Measurements from ENCODE around the gene PDIA5.

- TF ChIP-seq POLR2AphosphoS5 (IDR thresholded peaks at IDR 0.05; ENCODE audit: low read depth, low read length) (no peak), SIN3A (IDR thresholded peaks at IDR 0.05; ENCODE audit: borderline replicate concordance, insufficient read depth, low read length) (no peak), TAF1 (IDR thresholded peaks at IDR 0.05; ENCODE audit: borderline replicate concordance, insufficient read depth, low read length) (no peak), FOXP2 (optimal IDR thresholded peaks at IDR 0.05; ENCODE audit: borderline replicate concordance, extremely low read depth, extremely low read length, insufficient read depth) (no peak)
- TF ChIP-seq, protein P1, sequence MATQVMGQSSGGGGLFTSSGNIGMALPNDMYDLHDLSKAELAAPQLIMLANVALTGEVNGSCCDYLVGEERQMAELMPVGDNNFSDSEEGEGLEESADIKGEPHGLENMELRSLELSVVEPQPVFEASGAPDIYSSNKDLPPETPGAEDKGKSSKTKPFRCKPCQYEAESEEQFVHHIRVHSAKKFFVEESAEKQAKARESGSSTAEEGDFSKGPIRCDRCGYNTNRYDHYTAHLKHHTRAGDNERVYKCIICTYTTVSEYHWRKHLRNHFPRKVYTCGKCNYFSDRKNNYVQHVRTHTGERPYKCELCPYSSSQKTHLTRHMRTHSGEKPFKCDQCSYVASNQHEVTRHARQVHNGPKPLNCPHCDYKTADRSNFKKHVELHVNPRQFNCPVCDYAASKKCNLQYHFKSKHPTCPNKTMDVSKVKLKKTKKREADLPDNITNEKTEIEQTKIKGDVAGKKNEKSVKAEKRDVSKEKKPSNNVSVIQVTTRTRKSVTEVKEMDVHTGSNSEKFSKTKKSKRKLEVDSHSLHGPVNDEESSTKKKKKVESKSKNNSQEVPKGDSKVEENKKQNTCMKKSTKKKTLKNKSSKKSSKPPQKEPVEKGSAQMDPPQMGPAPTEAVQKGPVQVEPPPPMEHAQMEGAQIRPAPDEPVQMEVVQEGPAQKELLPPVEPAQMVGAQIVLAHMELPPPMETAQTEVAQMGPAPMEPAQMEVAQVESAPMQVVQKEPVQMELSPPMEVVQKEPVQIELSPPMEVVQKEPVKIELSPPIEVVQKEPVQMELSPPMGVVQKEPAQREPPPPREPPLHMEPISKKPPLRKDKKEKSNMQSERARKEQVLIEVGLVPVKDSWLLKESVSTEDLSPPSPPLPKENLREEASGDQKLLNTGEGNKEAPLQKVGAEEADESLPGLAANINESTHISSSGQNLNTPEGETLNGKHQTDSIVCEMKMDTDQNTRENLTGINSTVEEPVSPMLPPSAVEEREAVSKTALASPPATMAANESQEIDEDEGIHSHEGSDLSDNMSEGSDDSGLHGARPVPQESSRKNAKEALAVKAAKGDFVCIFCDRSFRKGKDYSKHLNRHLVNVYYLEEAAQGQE (IDR thresholded peaks at IDR 0.05; ENCODE audit: insufficient read depth in 1 of 2, low read depth in 2 of 2, low read length in 2 of 2): no peak
These were observed 21.6 kb downstream of the PDIA5 start for GRCh38 chr3:123088387-123088786.
